Smooth muscle cell of bladder (primary cell): Measurements from ENCODE around the gene P2RY11. TPM values are rescaled to one million over a fixed set of nuclear protein-coding genes. Genes with fewer than 3 reads are reported as not detected.

Experiments
- total RNA-seq: library from RNA; depleted of rRNA; stranded (reverse); fragments of >200 nt; gene quantifications from 2 replicates; pipeline ENCODE4 v1.2.3, GENCODE V29; 2014

The P2RY11 gene
- 1.00 and 3.3 TPM in 2 replicates for total RNA-seq

GRCh38 chr19:10111405-10111811 lies at the start of gene P2RY11:
Gene P2RY11 (plus strand): TSS chr19:10111693. CDS start chr19:10111722, 29 bp downstream.

GRCh38 chr19:10085641-10086590 lies 25.6 kb upstream of the P2RY11 start, which contains the start of gene SHFL:
Gene SHFL (plus strand): TSS chr19:10086317. CDS start chr19:10086428, 111 bp downstream.

GRCh38 chr19:10106100-10106936 lies 5.2 kb upstream of the P2RY11 start, which contains the start of gene PPAN:
Gene PPAN (plus strand): TSS chr19:10106362. CDS start chr19:10106395, 33 bp downstream.

Other genes starting within 250 kb of the P2RY11 start
- gene OLFM2, start 175.2 kb upstream of the P2RY11 start, total RNA-seq: 2.8 and 4.8 TPM in 2 replicates
- gene COL5A3, start 101.2 kb upstream of the P2RY11 start, total RNA-seq: 1.7 and 2.1 TPM in 2 replicates
- gene RDH8, start 98.2 kb upstream of the P2RY11 start, total RNA-seq: not detected in 2 replicates
- gene SHFL, start 25.4 kb upstream of the P2RY11 start, total RNA-seq: 16.9 and 18.3 TPM in 2 replicates
- 0.14 and 0.28 TPM in 2 replicates for gene ANGPTL6, start 9.0 kb upstream of the P2RY11 start, total RNA-seq
- gene PPAN, start 5.3 kb upstream of the P2RY11 start, total RNA-seq: 22.8 and 36.7 TPM in 2 replicates
- gene EIF3G, start 8.2 kb downstream of the P2RY11 start, total RNA-seq: 395 and 434 TPM in 2 replicates
- gene DNMT1, start 83.3 kb downstream of the P2RY11 start, total RNA-seq: 15.4 and 16.2 TPM in 2 replicates
- 16.5 and 23.5 TPM in 2 replicates for gene S1PR2, start 119.6 kb downstream of the P2RY11 start, total RNA-seq
- 13.1 and 14.2 TPM in 2 replicates for gene MRPL4, start 140.5 kb downstream of the P2RY11 start, total RNA-seq
- gene ICAM1, start 159.4 kb downstream of the P2RY11 start, total RNA-seq: 6.3 and 13.2 TPM in 2 replicates
- 1.5 and 4.4 TPM in 2 replicates for gene ICAM4, start 175.3 kb downstream of the P2RY11 start, total RNA-seq
- gene ICAM5, start 178.3 kb downstream of the P2RY11 start, total RNA-seq: 1.3 TPM in 2 replicates
- gene ZGLP1, start 198.1 kb downstream of the P2RY11 start, total RNA-seq: 0.28 and 0.37 TPM in 2 replicates
- 15.2 and 16.6 TPM in 2 replicates for gene FDX2, start 204.3 kb downstream of the P2RY11 start, total RNA-seq
- 4.1 and 6.4 TPM in 2 replicates for gene RAVER1, start 221.8 kb downstream of the P2RY11 start, total RNA-seq
- gene ICAM3, start 227.9 kb downstream of the P2RY11 start, total RNA-seq: 10.7 and 12.9 TPM in 2 replicates